ENCODE data around the gene UBN2.

Gene UBN2

GRCh38 chr7:139334399-139335150 lies 103.5 kb downstream of the UBN2 start:
- H3K9me3 ChIP-seq (ENCODE audit: insufficient read depth, low read length) = no peaks in the 10 kb centered on the region
- H3K9ac ChIP-seq (ENCODE audit: low read length) = no peak overlapping the region
- no peak overlapping the region for H3K4me2 ChIP-seq (ENCODE audit: low read depth, low read length, poor library complexity, severe bottlenecking)
- no peak overlapping the region for H3K27ac ChIP-seq (ENCODE audit: low read depth, low read length)
- H3F3A ChIP-seq (ENCODE audit: insufficient read depth) = peaks cover 13% of the 10 kb centered on the region
- H3K79me2 ChIP-seq (ENCODE audit: insufficient read depth, low read length) = no peaks in the 10 kb centered on the region
- TF ChIP-seq EZH2phosphoT487 (conservative IDR thresholded peaks at IDR 0.05; ENCODE audit: low read length) (no peak), CTCF (IDR thresholded peaks at IDR 0.05; ENCODE audit: insufficient read depth, low read length, poor library complexity, severe bottlenecking) (no peak)
- no peaks in the 10 kb centered on the region for H3K9me2 ChIP-seq (replicated peaks; ENCODE audit: insufficient read depth, low read length)
- H3K27me3 ChIP-seq (ENCODE audit: low read length) = no peaks in the 10 kb centered on the region
- no peak overlapping the region for H3K4me3 ChIP-seq (ENCODE audit: insufficient read depth, low read length, poor library complexity, severe bottlenecking)
- H3K36me3 ChIP-seq (ENCODE audit: low read length) = no peaks in the 10 kb centered on the region
- H4K20me1 ChIP-seq (ENCODE audit: low read depth, low read length) = no peaks in the 10 kb centered on the region
- no peak overlapping the region for H2AFZ ChIP-seq (ENCODE audit: low read depth, low read length, severe bottlenecking)

GRCh38 chr7:139339025-139339424 lies 108.0 kb downstream of the UBN2 start:
- Histone ChIP-seq H3K27ac (ENCODE audit: low read depth, low read length) (no peak overlapping the region), H3K79me2 (ENCODE audit: insufficient read depth, low read length) (peaks cover 17% of the 10 kb centered on the region), H3K9me3 (ENCODE audit: insufficient read depth, low read length) (no peaks in the 10 kb centered on the region), H3F3A (ENCODE audit: insufficient read depth) (peaks cover 33% of the 10 kb centered on the region), H3K9ac (ENCODE audit: low read length) (no peak overlapping the region), H3K4me2 (ENCODE audit: low read depth, low read length, poor library complexity, severe bottlenecking) (no peak overlapping the region), H3K9me2 (replicated peaks; ENCODE audit: insufficient read depth, low read length) (no peaks in the 10 kb centered on the region), H3K36me3 (ENCODE audit: low read length) (no peaks in the 10 kb centered on the region), H3K27me3 (ENCODE audit: low read length) (no peaks in the 10 kb centered on the region), H2AFZ (ENCODE audit: low read depth, low read length, severe bottlenecking) (no peak overlapping the region), H3K4me3 (ENCODE audit: insufficient read depth, low read length, poor library complexity, severe bottlenecking) (no peak overlapping the region), H4K20me1 (ENCODE audit: low read depth, low read length) (no peaks in the 10 kb centered on the region)
- TF ChIP-seq CTCF (IDR thresholded peaks at IDR 0.05; ENCODE audit: insufficient read depth, low read length, poor library complexity, severe bottlenecking) = no peak
- TF ChIP-seq EZH2phosphoT487 (conservative IDR thresholded peaks at IDR 0.05; ENCODE audit: low read length) = no peak

- H2AFZ ChIP-seq (ENCODE audit: low read depth, low read length, severe bottlenecking) = peak overlapping the region; percentile 74
- H3K27me3 ChIP-seq (ENCODE audit: low read length) = no peaks in the 10 kb centered on the region
- peak overlapping the region; percentile 95 for H3K27ac ChIP-seq (ENCODE audit: low read depth, low read length)
- TF ChIP-seq EZH2phosphoT487 (conservative IDR thresholded peaks at IDR 0.05; ENCODE audit: low read length) (no peak), CTCF (IDR thresholded peaks at IDR 0.05; ENCODE audit: insufficient read depth, low read length, poor library complexity, severe bottlenecking) (no peak)
- H3F3A ChIP-seq (ENCODE audit: insufficient read depth) = peaks cover 33% of the 10 kb centered on the region
- no peaks in the 10 kb centered on the region for H3K36me3 ChIP-seq (ENCODE audit: low read length)
- no peak overlapping the region for H3K9ac ChIP-seq (ENCODE audit: low read length)
- no peaks in the 10 kb centered on the region for H4K20me1 ChIP-seq (ENCODE audit: low read depth, low read length)
- H3K4me3 ChIP-seq (ENCODE audit: insufficient read depth, low read length, poor library complexity, severe bottlenecking) = peak overlapping the region; percentile 52
- H3K4me2 ChIP-seq (ENCODE audit: low read depth, low read length, poor library complexity, severe bottlenecking) = peak overlapping the region; percentile 47
- H3K9me2 ChIP-seq (replicated peaks; ENCODE audit: insufficient read depth, low read length) = no peaks in the 10 kb centered on the region
- H3K79me2 ChIP-seq (ENCODE audit: insufficient read depth, low read length) = peaks cover 17% of the 10 kb centered on the region
- H3K9me3 ChIP-seq (ENCODE audit: insufficient read depth, low read length) = no peaks in the 10 kb centered on the region
Measured at GRCh38 chr7:139339698-139340036, 108.6 kb downstream of the UBN2 start.

Data from SU-DHL-6 (cell line).